ENCODE data around the gene C1orf167.

DNA sequence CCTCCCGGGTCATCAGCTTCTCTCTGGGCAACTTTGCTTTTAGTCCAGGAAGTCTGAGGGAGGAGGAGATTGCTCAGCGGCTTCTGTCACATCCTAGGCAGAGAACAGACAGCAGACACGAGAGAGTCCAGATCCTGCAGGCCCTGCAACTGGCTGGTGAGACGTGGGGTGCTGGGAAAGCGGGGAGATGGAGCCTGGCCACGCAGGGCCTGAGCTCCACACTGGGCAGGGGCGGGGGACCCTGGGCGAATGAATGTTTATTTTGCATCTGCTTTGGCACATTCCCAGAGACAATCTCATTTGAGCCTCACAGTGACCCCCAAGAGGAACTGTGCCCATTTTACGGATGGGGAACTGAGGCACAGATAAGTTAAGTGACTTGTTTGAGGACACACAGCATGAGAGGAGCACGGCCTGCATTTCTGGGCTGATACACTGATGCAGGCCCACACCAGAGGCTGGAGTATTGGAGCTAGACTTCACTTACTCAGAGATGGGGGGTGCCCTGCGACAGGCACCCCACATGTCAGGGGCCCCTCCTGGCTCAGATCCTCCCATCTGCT lies 9.6 kb downstream of the C1orf167 start:
- TF ChIP-seq, protein P1, sequence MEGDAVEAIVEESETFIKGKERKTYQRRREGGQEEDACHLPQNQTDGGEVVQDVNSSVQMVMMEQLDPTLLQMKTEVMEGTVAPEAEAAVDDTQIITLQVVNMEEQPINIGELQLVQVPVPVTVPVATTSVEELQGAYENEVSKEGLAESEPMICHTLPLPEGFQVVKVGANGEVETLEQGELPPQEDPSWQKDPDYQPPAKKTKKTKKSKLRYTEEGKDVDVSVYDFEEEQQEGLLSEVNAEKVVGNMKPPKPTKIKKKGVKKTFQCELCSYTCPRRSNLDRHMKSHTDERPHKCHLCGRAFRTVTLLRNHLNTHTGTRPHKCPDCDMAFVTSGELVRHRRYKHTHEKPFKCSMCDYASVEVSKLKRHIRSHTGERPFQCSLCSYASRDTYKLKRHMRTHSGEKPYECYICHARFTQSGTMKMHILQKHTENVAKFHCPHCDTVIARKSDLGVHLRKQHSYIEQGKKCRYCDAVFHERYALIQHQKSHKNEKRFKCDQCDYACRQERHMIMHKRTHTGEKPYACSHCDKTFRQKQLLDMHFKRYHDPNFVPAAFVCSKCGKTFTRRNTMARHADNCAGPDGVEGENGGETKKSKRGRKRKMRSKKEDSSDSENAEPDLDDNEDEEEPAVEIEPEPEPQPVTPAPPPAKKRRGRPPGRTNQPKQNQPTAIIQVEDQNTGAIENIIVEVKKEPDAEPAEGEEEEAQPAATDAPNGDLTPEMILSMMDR (conservative IDR thresholded peaks at IDR 0.05 in 1 of 2, IDR thresholded peaks at IDR 0.05 in 1 of 2; ENCODE audit: extremely low read depth in 1 of 2, insufficient read depth in 1 of 2, low read depth in 1 of 2, low read length in 2 of 2) = no peak
- TF ChIP-seq EZH2 (IDR thresholded peaks at IDR 0.05; ENCODE audit: borderline replicate concordance, low read length) = no peak

Measured in mammary epithelial cell (primary cell).